GM21423 (cell line): ENCODE results near the gene MEGF6.

ENCODE experiments used
- ATAC-seq: cut with Tn5 transposase; IDR thresholded peaks from one replicate; pipeline ENCODE4 v1.9.1; 2021; ENCODE audit warnings: mild to moderate bottlenecking, moderate library complexity; ENCODE audit not compliant: unreplicated experiment

Gene MEGF6, protein sequence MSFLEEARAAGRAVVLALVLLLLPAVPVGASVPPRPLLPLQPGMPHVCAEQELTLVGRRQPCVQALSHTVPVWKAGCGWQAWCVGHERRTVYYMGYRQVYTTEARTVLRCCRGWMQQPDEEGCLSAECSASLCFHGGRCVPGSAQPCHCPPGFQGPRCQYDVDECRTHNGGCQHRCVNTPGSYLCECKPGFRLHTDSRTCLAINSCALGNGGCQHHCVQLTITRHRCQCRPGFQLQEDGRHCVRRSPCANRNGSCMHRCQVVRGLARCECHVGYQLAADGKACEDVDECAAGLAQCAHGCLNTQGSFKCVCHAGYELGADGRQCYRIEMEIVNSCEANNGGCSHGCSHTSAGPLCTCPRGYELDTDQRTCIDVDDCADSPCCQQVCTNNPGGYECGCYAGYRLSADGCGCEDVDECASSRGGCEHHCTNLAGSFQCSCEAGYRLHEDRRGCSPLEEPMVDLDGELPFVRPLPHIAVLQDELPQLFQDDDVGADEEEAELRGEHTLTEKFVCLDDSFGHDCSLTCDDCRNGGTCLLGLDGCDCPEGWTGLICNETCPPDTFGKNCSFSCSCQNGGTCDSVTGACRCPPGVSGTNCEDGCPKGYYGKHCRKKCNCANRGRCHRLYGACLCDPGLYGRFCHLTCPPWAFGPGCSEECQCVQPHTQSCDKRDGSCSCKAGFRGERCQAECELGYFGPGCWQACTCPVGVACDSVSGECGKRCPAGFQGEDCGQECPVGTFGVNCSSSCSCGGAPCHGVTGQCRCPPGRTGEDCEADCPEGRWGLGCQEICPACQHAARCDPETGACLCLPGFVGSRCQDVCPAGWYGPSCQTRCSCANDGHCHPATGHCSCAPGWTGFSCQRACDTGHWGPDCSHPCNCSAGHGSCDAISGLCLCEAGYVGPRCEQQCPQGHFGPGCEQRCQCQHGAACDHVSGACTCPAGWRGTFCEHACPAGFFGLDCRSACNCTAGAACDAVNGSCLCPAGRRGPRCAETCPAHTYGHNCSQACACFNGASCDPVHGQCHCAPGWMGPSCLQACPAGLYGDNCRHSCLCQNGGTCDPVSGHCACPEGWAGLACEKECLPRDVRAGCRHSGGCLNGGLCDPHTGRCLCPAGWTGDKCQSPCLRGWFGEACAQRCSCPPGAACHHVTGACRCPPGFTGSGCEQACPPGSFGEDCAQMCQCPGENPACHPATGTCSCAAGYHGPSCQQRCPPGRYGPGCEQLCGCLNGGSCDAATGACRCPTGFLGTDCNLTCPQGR (N-terminal part only)

DNA sequence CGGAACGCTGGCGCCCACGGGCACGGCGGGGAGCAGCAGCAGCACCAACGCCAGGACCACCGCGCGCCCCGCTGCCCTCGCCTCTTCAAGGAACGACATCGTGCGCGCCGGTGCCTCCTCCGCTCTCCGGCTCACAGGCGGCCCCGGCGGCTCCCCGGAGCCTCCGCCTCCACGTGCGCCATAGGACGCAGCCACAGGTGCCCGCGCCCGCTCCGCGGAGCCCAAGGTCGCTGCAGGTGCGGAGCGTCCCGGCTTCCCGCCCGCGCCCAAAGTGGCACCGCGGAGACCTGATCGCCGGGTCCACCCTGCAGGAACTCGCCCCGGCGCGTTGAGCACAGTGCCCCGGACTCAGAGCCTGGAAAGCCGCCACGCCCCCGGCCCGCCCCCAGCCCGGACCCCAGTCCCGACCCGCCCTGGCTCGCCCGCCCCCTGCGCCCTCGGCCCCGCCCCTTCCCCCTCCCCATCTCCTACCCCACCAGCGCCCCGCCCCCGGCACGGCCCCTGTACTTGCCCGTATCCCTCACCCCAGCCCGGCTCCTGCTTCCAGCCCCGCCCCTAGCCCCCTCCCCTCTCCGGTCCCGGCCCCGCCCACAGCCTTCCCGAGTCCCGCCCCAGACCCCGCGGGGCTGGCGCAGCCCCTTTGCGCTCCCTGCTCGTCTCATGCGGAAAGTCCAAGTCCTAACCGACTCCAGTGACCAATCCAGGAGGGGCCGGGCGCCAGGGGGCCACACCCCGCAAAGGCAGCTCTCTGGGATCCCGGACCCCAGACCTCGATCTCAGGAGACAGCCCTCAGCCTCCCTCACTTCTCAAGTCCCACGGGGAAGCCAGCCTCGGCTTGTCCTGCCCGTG is at the start of gene MEGF6:
TSS of gene MEGF6 (minus strand) at position 339 of the 850 bp plus-strand sequence. CDS start at position 99, 240 bp downstream.
- no peak for ATAC-seq

DNA sequence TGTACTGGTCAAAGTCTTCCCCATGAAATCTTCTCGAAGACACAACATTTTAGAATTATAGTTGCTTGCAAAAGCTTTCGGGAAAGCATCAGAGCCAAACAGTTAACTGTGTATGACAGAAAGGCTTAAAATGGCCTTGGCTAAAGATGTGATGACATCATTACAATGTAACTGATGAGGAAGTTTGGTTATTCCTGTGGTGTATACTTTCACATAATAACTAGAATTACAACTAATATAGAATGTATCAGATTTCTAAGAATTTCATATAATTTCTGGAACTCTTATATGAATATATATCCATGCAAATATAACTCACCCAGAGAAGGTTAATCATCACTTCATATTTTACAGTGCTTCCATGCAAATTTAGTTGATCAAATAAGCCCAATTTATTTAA is 49.4 kb upstream of the MEGF6 start:
- no peak for ATAC-seq

DNA sequence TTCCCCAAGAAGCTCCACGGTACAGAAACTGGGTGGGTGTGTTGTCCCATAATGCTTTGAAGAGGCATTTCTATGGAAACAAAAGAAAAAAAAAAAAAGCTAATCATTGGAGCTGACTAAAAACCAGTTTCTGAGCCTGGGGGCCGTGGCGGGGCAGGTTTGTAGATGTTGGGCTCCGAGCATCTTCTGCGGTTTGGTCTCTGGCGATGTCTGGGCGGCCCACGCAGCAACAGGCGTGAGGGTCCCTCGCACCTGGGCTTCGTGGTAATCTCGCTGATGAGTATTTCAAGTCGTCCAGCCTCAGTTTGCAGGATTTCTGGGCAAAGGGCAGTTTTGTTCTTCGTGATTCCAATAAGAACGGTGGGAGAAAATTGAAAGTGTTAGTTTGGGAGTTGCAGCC is 47.8 kb upstream of the MEGF6 start:
- no peak for ATAC-seq

DNA sequence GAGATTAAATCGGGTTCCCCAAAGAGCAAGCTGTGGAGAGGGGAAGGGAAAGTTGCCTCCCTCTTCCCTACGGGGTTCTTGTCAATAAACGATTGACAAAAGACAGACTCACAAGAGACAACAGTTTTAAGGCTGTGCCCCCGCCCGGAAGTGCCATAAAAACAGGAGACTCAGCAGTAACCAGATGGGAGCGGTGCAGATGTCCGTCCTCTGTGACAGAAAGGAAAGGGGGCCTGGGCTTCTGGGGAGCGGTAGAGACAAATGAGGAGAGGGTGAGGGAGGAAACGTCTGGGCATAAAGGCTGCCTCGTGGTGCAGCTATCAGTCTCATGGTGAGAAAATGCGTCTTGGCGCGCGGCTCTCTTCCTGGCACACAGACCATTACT is 46.9 kb upstream of the MEGF6 start:
- no peak for ATAC-seq

DNA sequence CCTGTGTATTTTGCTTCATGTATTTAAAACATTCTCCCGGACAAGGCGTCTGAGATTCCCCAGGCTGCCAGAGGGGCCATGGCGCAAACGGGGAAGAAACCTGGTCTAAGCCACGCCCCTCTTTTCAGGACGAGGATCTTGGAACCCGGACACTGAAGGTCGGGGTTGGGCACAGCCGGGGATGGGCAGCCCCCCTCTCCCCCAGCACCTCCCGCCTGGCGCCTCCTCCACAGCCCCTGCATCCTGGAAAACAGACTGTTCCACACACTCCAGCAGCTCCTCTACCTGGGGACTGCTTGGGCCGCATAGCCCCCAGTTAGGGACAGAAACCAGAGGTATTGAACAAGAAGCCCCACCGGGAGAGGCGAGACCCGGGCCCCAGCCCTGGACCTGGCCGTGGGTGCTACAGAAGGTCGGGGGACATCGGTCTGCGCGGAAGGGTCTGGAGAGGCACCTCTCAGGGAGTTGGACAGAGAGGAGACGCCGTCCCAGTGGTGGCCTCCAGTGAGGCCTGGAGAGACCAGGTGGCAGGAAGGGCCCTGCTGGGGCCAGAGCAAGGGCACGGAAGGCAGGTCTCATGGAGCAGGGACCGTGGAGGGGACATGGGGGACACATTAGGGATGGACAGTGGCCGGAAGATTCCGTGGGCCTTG is 46.4 kb upstream of the MEGF6 start:
- ATAC-seq: no peak

DNA sequence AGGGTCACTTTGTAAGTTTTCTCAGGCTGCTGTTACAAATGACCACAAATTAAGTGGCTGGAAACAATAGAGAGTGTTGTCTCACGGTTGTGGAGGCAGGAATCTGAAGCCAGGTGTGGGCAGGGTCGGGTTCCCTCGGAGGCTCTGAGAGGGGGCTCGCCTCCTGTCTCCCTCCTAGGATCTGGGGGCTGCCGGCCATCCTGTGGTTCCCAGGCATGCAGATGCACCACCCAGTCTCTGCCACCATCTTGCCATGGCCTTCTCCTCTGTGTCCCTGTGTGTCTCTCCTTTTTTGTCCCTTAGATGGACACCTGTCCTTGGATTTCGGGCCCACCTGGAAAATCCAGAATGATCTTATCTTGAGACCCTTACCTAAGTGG is 45.8 kb upstream of the MEGF6 start:
- ATAC-seq: no peak

DNA sequence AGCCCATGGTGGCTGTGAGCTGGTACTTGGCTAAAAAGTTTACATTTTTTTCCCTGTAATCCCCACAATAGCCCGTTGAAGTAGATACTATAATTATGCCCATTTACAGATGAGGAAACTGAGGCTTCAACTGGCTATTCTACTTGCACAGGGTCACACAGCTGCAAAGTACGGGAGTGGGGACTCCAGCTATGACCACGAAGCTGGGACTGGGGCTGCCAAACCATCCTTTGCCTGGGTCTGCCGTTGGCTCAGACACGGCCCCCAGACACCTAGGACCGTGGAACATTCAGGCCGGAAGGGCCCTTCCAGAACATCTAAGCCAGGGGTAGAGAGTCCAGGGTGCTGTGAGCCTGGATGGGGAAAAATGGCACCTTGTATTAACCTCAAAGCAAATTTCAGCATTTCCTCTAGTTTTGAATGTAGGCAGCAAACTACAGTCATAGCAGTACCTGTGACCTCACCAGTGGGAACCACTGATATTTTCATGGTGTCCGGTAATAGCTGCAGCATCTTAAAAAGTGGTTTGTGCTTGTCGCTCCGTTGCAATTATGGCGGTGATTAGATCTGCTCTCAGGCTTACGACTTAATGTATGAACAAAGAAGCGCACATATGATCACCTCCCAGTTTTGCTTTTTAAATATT is 45.3 kb upstream of the MEGF6 start:
- ATAC-seq: peak; percentile 68

DNA sequence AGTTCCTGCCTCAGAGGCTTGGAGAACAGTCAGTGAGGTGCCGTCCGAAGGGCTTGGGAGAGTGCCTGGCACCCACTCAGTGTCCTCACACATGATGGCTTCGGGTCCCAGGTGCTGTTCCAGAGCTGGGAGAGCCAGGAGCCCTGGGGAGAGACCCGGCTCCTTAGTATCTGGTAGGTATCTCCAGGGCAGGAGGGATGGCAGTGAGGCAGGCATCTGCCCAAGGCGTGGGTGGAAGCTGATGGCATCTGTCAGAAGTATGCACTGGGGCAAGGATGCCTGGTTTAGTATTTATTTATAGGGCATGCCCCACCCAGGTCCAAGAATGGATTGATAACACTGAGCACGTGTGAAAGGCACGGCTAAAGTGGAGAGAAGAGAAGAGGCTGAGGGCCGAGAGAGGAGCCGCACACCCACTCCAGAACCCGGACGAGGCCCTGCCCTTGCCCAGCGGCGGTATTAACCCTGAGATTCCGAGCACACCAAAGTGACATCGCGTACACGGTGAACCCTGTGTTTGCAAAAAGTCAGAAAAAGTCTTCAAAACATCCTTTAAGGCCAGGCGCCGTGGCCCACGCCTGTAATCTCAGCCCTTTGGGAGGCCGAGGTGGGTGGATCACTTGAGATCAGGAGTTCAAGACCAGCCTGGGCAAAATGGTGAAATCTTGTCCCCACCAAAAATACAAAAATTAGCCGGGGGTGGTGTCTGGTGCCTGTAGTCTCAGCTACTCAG is 43.4 kb upstream of the MEGF6 start:
- no peak for ATAC-seq

DNA sequence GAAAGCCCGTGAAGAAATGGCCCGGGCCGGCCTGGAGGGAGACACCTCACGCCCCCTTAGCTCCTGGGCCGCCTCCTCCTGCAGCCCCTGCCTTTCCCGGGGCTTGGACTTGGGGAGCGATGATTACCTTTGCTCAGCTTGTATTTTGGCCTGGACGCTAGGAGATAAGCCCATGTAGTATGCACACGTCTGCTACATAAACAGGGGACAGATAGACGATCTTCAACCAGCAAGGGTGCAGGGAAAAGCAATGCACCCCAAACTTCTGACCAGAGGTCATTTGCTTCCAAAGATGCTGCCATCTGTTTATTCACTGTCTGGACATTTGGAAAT is 41.9 kb upstream of the MEGF6 start:
- no peak for ATAC-seq

DNA sequence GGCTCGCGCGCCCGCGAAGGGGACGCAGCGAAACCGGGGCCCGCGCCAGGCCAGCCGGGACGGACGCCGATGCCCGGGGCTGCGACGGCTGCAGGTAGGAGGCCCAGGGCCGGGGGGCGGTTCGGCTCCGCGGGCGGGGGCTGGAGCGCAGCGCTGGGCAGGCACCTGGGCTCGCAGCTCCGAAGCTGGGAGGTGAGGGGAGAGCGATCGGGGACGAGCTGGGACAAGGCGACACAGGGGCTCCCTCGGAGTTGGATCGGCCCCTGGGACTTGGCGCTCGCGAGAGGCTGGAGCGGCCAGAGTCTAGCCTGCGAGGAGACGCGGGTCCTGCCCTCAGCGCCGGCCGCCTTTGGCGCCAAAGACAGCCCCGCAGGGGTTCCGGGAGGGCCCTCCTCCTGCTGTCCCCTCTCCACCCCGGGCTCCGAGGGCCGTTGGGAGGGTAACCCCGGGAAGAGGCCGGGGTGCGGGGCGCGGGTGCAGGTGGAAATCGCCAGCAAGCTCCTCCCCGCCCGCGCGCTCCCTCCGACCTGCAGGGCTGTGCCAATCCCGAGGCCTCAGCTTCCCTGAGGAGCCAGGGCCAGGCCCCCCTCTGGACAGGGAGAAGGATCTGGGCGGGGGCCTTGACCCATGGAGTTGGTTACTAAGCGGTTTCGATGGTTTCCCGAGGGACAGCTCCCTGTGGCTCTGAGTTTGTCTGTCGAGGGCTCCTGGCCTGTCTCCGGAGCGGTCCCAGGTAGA is 41.4 kb upstream of the MEGF6 start:
- ATAC-seq: no peak

DNA sequence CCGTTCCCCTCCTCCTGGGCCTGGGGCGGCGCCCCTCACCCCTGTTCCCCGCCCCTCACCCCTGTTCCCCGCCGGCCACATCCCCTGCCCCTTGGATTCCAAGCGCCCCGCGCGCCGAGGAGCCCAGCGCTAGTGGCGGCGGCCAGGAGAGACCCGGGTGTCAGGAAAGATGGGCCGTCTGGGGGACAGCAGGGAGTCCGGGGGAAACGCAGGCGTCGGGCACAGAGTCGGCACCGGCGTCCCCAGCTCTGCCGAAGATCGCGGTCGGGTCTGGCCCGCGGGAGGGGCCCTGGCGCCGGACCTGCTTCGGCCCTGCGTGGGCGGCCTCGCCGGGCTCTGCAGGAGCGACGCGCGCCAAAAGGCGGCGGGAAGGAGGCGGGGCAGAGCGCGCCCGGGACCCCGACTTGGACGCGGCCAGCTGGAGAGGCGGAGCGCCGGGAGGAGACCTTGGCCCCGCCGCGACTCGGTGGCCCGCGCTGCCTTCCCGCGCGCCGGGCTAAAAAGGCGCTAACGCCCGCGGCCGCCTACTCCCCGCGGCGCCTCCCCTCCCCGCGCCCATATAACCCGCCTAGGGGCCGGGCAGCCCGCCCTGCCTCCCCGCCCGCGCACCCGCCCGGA is 40.7 kb upstream of the MEGF6 start, which contains the start of gene TP73:
TSS of gene TP73 (plus strand) at position 587 of the 618 bp plus-strand sequence. CDS start 29,850 bp downstream, outside the sequence.
- ATAC-seq: no peak

DNA sequence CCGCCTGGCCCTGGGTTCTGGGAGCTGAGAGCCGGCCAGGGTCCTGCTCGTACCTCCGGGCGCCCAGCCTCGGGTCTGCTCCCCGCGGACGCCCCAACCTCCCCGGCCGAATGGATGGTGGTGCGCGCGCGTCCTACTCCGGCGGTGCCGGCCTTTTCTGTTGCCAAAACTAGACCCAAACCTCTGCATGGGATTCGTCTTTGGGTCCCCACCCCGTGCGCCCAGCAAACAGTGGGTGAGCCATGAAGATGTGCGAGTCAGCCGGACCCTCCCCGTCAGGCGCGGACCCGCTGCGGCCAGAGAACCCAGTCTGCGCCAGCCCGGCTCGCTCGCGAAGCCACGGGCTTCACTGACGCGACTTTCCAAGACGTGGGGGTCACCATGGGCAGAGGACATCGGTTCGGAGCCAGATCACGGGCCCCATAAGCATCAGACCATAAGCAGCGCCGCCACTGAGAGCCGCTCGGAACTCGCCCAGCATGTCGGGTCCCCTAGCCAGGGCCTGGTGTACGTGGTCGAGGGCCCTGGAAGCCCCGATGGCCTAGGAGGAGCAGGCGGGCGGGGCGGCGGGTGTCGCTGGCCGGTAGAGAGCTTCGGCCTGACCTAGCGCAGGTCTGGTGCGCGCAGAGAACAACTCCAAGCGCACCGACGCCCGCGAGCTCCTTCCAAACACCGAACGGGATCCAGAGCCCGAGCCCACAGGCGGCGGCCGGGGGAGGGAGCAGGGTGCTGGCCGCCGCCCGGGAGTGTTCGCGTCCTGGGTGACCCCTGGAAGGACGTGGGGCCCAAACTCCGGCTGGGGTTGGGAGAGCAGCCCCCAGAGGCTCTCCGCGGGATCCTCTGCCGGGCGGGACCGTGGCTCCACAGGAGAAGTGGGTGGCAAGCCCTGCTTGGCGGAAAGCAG is 40.0 kb upstream of the MEGF6 start:
- no peak for ATAC-seq

DNA sequence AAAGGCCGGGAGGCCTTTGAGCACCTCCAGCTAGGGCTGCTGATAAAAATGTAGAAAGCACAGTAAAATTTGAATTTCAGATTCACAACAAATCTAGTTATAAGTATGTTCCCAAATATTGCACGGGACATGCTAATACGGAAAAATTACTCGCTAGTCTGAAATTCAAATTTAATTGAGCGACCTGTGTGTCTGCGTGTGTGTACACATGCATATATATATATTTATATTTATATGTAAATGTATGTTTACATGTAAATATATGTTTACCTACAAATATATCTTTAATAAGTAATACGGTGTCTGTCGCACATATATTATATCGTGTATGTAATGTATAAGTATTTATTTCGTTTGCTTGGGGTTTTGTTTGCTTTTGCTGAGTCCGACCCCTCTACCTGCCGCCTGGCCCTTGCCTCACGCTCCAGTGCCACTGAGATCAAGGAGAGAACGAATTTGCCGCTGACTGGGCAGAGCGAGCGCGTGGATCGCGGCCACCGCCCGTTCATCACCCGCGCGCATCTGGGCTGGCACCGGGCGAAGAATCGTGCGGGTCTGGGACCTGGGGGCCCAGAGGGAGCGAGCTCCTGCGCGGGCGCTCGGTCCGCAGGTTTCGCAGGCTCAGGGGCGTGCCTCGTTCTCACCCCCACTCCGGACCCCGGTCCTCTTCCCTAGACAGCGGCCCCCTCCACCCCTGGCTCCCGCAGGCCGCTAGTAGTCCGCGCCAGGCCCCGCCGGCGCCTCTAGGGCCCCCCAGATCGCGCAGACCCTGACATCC is 39.1 kb upstream of the MEGF6 start:
- ATAC-seq: no peak

DNA sequence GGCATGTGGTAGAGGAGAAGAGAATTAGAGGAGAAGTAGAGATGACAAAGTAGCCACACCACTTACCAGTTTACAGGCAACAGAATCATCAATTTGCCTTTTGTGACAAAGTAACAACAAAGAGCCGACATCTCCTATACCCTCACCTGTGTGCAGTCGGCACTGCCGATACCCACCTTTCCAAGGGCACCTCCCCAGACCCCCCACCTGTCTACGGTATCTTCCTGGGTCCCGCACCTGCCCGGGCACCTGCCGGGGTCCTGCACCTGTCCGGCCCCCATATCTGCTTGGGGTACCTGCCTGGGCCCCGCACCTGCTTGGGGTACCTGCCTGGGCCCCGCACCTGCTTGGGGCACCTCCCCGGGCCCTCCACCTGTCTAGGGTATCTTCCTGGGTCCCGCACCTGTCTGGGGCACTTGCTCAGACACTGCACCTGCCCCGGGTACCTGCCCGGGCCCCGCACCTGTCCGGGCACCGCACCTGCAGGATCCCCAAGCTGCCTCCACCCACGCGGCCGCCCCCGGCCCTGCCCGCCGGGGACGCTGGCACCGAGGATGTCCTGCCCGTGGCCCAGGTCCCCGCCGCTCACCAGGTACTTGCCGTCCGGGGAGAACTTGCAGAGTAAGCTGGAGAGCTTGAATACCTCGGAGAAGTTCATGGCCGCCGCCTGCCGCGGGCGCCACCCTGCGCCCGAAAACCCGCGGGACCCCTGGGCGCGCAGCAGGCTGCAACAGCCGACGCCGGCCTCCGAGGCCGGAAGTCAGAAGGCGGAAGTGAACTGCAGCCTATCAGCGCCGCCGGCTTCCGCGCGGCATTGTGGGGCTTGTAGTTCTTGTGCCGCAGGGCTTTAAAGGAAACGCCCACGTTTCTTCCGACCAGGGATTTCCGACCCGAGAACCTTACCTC is 38.3 kb upstream of the MEGF6 start, which contains the start of gene WRAP73:
TSS of gene WRAP73 (minus strand) at position 762 of the 906 bp plus-strand sequence. CDS start at position 658, 104 bp downstream.
- ATAC-seq: peak; percentile 94

DNA sequence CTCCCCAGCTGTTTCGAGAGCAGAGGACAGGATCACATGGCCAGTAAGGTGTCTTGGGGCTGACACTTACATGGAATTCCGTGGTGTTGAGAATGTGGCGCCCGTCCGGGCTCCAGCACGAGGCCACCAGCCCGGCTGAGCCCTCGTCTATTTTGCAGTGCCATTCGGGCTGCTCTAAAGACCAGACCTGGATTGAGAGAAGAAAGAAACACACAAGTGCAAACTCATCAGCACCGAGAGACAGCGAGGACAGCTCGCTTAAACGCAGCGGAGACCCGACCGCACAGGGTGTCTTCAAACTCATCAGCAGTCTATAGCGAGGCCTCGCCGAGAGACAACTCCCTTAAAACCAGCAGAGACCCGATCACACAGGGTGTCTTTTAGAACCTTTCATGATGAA is 35.3 kb upstream of the MEGF6 start:
- ATAC-seq: no peak
